H9 (cell line): ENCODE measurements around the gene RPGRIP1L. TPM values are rescaled to one million over a fixed set of nuclear protein-coding genes. Genes with fewer than 3 reads are reported as not detected.
A peak's percentile ranks its signal among the peaks of the same experiment; 100 is the strongest.

ENCODE experiments used
- DNase-seq: peaks from one replicate; pipeline ENCODE4 v3.0.0-alpha.2; 2017
- H2AFZ ChIP-seq: one replicate; pipeline ENCODE4 v1.6.1; 2013; ENCODE audit warnings: mild to moderate bottlenecking, low read length, control low read depth, moderate library complexity
- H2AK5ac ChIP-seq: 2 replicates; pipeline ENCODE4 v1.6.1; 2013; ENCODE audit warnings: low read length, control low read depth, mixed read lengths; ENCODE audit not compliant: insufficient read length
- H2BK120ac ChIP-seq: one replicate; pipeline ENCODE4 v1.6.1; 2013; ENCODE audit warnings: low read depth, mild to moderate bottlenecking, low read length, control low read depth, inconsistent platforms; ENCODE audit not compliant: poor library complexity, severe bottlenecking
- H2BK12ac ChIP-seq: 2 replicates; pipeline ENCODE4 v1.6.1; 2013; ENCODE audit warnings: low read length, control low read depth, mixed read lengths, low read depth; ENCODE audit not compliant: insufficient read length
- H2BK15ac ChIP-seq: 2 replicates; pipeline ENCODE4 v1.6.1; 2013; ENCODE audit warnings: low read depth, low read length, control low read depth
- H2BK20ac ChIP-seq: one replicate; pipeline ENCODE4 v1.6.1; 2013; ENCODE audit warnings: low read depth, mild to moderate bottlenecking, low read length, control low read depth, inconsistent platforms; ENCODE audit not compliant: poor library complexity, severe bottlenecking
- H2BK5ac ChIP-seq: 2 replicates; pipeline ENCODE4 v1.6.1; 2013; ENCODE audit warnings: low read length, control low read depth, mixed read lengths; ENCODE audit not compliant: insufficient read length
- H3K14ac ChIP-seq: 2 replicates; pipeline ENCODE4 v1.6.1; 2013; ENCODE audit warnings: low read length, control low read depth; ENCODE audit not compliant: insufficient read depth
- H3K18ac ChIP-seq: 2 replicates; pipeline ENCODE4 v1.6.1; 2013; ENCODE audit warnings: low read depth, mild to moderate bottlenecking, mixed read lengths, low read length, control low read depth; ENCODE audit not compliant: insufficient read length
- H3K23ac ChIP-seq: 2 replicates; pipeline ENCODE4 v1.6.1; 2013; ENCODE audit warnings: low read length, control low read depth, mixed read lengths, low read depth; ENCODE audit not compliant: insufficient read length
- H3K23me2 ChIP-seq: 2 replicates; pipeline ENCODE4 v1.6.1; 2013; ENCODE audit warnings: low read depth, mild to moderate bottlenecking, mixed read lengths, low read length, control low read depth; ENCODE audit not compliant: insufficient read length, poor library complexity, severe bottlenecking
- H3K27ac ChIP-seq: 2 replicates; pipeline ENCODE4 v1.5.1; 2013; ENCODE audit warnings: low read length, control low read depth, mixed read lengths, low read depth; ENCODE audit not compliant: insufficient read length
- H3K27me3 ChIP-seq: 2 replicates; pipeline ENCODE4 v1.6.1; 2013; ENCODE audit warnings: low read length, control low read depth, inconsistent platforms; ENCODE audit not compliant: insufficient read depth
- H3K4ac ChIP-seq: 2 replicates; pipeline ENCODE4 v1.6.1; 2013; ENCODE audit warnings: low read depth, mild to moderate bottlenecking, control low read depth, inconsistent platforms, low read length, moderate library complexity
- H3K4me1 ChIP-seq: 2 replicates; pipeline ENCODE4 v1.6.1; 2013; ENCODE audit warnings: low read length, control low read depth, inconsistent platforms; ENCODE audit not compliant: insufficient read depth
- H3K4me2 ChIP-seq: 2 replicates; pipeline ENCODE4 v1.6.1; 2013; ENCODE audit warnings: low read length, control low read depth, mixed read lengths; ENCODE audit not compliant: insufficient read length, insufficient read depth
- H3K56ac ChIP-seq: 2 replicates; pipeline ENCODE4 v1.6.1; 2013; ENCODE audit warnings: low read depth, mild to moderate bottlenecking, mixed read lengths, low read length, control low read depth; ENCODE audit not compliant: insufficient read length
- H3K79me1 ChIP-seq: 2 replicates; pipeline ENCODE4 v1.6.1; 2013; ENCODE audit warnings: low read depth, mild to moderate bottlenecking, moderate library complexity, low read length, control low read depth, inconsistent platforms; ENCODE audit not compliant: insufficient read depth, poor library complexity, severe bottlenecking
- H3K79me2 ChIP-seq: 2 replicates; pipeline ENCODE4 v1.6.1; 2013; ENCODE audit warnings: low read length, control low read depth, inconsistent platforms; ENCODE audit not compliant: insufficient read depth
- H3K9ac ChIP-seq: 2 replicates; pipeline ENCODE4 v1.6.1; 2013; ENCODE audit warnings: low read length, control low read depth, mixed read lengths; ENCODE audit not compliant: insufficient read length; ENCODE audit errors: extremely low read depth
- H3K9me3 ChIP-seq: one replicate; pipeline ENCODE4 v1.6.1; 2013; ENCODE audit warnings: low read depth, low read length, inconsistent platforms; ENCODE audit not compliant: control insufficient read depth
- H3T11ph ChIP-seq: one replicate; pipeline ENCODE4 v1.6.1; 2013; ENCODE audit warnings: mild to moderate bottlenecking, low read length, control low read depth, inconsistent platforms
- H4K20me1 ChIP-seq: one replicate; pipeline ENCODE4 v1.6.1; 2013; ENCODE audit not compliant: control insufficient read depth, insufficient read length, insufficient read depth
- H4K5ac ChIP-seq: 2 replicates; pipeline ENCODE4 v1.6.1; 2013; ENCODE audit warnings: low read depth, mild to moderate bottlenecking, mixed read lengths, low read length, control low read depth; ENCODE audit not compliant: insufficient read length
- H4K8ac ChIP-seq: replicated peaks from 2 replicates; pipeline ENCODE4 v1.6.1; 2013; ENCODE audit warnings: low read length, control low read depth, mixed read lengths, low read depth; ENCODE audit not compliant: insufficient read length
- H4K91ac ChIP-seq: 2 replicates; pipeline ENCODE4 v1.6.1; 2013; ENCODE audit warnings: low read depth, mild to moderate bottlenecking, moderate library complexity, mixed read lengths, low read length, control low read depth; ENCODE audit not compliant: insufficient read length
- H3K27ac Mint-ChIP-seq, 3 experiments: 2 replicates in 2 of 3; 3 replicates in 1 of 3; pipeline ENCODE4 v1.8.0; 2020 to 2021; ENCODE audit warnings: mixed read lengths in 3 of 3, mild to moderate bottlenecking in 1 of 3, moderate library complexity in 1 of 3
- H3K27me3 Mint-ChIP-seq: 2 replicates; pipeline ENCODE4 v1.8.0; 2021; ENCODE audit warnings: low read depth, mild to moderate bottlenecking, moderate library complexity, mixed read lengths
- H3K36me3 Mint-ChIP-seq, 3 experiments: 2 replicates in 2 of 3; 3 replicates in 1 of 3; pipeline ENCODE4 v1.8.0; 2020 to 2021; ENCODE audit warnings: low read depth in 3 of 3, mixed read lengths in 3 of 3; ENCODE audit not compliant: insufficient read depth in 1 of 3
- H3K4me1 Mint-ChIP-seq, 2 experiments: 2 replicates each; pipeline ENCODE4 v1.8.0; 2020; ENCODE audit warnings: mixed read lengths in 2 of 2
- H3K4me3 Mint-ChIP-seq, 2 experiments: 2 replicates in 1 of 2; 3 replicates in 1 of 2; pipeline ENCODE4 v1.8.0; 2020 to 2021; ENCODE audit warnings: mild to moderate bottlenecking in 2 of 2, mixed read lengths in 2 of 2, moderate library complexity in 1 of 2
- H3K9me3 Mint-ChIP-seq, 2 experiments: 2 replicates in 1 of 2; 3 replicates in 1 of 2; pipeline ENCODE4 v1.8.0; 2020; ENCODE audit warnings: mild to moderate bottlenecking in 2 of 2, mixed read lengths in 2 of 2, moderate library complexity in 1 of 2
- WGBS: extraction: QIAGEN DNeasy Blood & Tissue Kit; methylation state at CpG from one replicate; pipeline ENCODE4 v1.1.7; 2013; ENCODE audit warnings: missing lambda C conversion rate, low lambda C conversion rate, mixed read lengths; ENCODE audit not compliant: insufficient read length; ENCODE audit errors: extremely low coverage; 5-methylcytosine and 5-hydroxymethylcytosine counted together
- total RNA-seq: library from RNA; stranded (reverse); gene quantifications from 2 replicates; pipeline ENCODE4 v1.2.1, GENCODE V29; 2021
- TF ChIP-seq, protein P1 (sequence below): fragments of 200-600 bp; sonication (generic); conservative IDR thresholded peaks from 3 replicates; pipeline ENCODE4 v1.8.0; 2021; ENCODE audit warnings: antibody characterized with exemption, mild to moderate bottlenecking

The RPGRIP1L gene
- total RNA-seq, 1 experiment from 2014 or later = 11.7 TPM

DNA sequence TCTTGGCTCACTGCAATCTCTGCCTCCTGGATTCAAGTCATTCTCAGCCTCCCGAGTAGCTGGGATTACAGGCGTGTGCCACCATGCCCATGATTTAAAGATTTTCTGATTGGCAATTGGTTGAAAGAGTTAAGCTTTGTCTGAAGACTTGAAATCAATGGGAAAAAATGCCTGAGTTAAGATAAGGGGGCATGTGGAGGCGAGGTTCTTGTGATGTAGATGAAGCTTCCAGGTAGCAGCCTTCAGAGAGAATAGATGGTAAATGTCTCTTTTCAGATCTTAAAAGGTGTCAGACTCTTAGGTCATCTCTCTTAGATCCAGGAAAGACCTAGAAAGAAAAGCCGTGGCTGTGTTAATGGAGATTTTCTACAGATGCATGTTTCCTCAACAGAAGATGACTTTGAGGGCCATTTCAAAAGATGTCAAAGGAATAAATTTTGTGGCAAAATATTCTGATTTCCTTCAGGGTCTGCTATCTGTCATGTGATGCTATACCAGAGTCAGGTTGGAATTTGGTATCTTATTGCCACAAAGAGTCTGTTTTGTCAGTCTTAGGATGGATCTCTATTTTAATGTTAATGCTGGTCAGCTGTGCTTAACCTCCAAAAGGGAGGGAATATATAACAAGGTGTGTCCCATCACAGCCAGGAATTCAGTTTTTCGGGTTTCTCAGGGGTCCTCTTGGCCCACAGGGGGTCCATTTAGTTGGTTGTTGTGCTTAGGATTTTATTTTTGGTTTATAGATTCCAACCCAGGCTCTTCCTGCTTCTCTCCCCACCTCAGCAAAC lies 142.4 kb downstream of the RPGRIP1L start:
- peaks cover 58 to 59% of the 10 kb centered on the region in 2 experiments for H3K4me1 Mint-ChIP-seq
- H3K9me3 Mint-ChIP-seq = peaks cover 4 to 22% of the 10 kb centered on the region in 2 experiments; a peak in 3 of 5 replicates
- TF ChIP-seq, protein P1, sequence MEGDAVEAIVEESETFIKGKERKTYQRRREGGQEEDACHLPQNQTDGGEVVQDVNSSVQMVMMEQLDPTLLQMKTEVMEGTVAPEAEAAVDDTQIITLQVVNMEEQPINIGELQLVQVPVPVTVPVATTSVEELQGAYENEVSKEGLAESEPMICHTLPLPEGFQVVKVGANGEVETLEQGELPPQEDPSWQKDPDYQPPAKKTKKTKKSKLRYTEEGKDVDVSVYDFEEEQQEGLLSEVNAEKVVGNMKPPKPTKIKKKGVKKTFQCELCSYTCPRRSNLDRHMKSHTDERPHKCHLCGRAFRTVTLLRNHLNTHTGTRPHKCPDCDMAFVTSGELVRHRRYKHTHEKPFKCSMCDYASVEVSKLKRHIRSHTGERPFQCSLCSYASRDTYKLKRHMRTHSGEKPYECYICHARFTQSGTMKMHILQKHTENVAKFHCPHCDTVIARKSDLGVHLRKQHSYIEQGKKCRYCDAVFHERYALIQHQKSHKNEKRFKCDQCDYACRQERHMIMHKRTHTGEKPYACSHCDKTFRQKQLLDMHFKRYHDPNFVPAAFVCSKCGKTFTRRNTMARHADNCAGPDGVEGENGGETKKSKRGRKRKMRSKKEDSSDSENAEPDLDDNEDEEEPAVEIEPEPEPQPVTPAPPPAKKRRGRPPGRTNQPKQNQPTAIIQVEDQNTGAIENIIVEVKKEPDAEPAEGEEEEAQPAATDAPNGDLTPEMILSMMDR = no peak
- DNase-seq = no peak
- no peaks in the 10 kb centered on the region for H3K9me3 ChIP-seq
- no peak overlapping the region for H2BK5ac ChIP-seq
- no peak overlapping the region for H3K27ac ChIP-seq
- H2AFZ ChIP-seq = no peak overlapping the region
- H3K4me2 ChIP-seq = no peak overlapping the region
- H2BK20ac ChIP-seq = no peak overlapping the region
- H3K23ac ChIP-seq = no peak overlapping the region
- no peak overlapping the region for H3K14ac ChIP-seq
- no peak overlapping the region for H3T11ph ChIP-seq
- no peak overlapping the region for H2BK15ac ChIP-seq
- H4K8ac ChIP-seq = no peak overlapping the region
- H3K27me3 Mint-ChIP-seq = no peaks in the 10 kb centered on the region; the same call in 1 of the 2 replicates
- no peaks in the 10 kb centered on the region for H3K79me2 ChIP-seq
- no peaks in the 10 kb centered on the region for H3K79me1 ChIP-seq
- no peak overlapping the region for H3K18ac ChIP-seq
- H3K4me3 Mint-ChIP-seq = no peak overlapping the region
- H4K5ac ChIP-seq = no peak overlapping the region
- no peak overlapping the region for H4K91ac ChIP-seq
- H3K4me1 ChIP-seq = peaks cover 7% of the 10 kb centered on the region; the same call in 1 of the 2 replicates
- H2BK120ac ChIP-seq = no peak overlapping the region
- peak overlapping the region; percentile 83 to 95 (median 92) for H3K27ac Mint-ChIP-seq
- peaks cover 3 to 25% (median 9%) of the 10 kb centered on the region in 3 experiments for H3K36me3 Mint-ChIP-seq
- no peaks in the 10 kb centered on the region for H4K20me1 ChIP-seq
- no peaks in the 10 kb centered on the region for H3K23me2 ChIP-seq
- no CpG with 5 or more reads among the region's 5 CpGs for WGBS
- H2BK12ac ChIP-seq = no peak overlapping the region
- H2AK5ac ChIP-seq = no peak overlapping the region
- H3K56ac ChIP-seq = no peak overlapping the region
- H3K4ac ChIP-seq = no peak overlapping the region
- no peaks in the 10 kb centered on the region for H3K27me3 ChIP-seq
- no peak overlapping the region for H3K9ac ChIP-seq
